ENCODE results near the gene MYO16.

MYO16 gene

DNA sequence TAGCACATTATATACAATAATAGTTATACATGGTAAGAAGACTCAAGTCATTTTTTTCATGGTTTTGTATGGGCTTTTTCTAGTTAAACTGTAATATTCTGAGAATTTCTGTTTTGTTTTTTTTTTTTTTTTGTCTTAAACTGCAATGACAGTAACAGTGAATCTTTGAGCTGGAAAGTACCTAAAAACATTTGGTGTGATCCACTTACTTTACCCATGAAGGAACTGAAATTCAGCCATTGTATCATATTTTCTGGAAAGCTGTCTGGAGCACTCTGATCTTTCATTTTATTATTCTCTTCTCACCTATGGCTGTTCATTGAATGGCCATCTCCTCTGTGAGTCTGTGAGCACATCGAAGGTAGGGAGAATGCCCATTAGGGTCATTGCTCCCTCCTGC, 37.8 kb downstream of the MYO16 start:
- DNase-seq = no peak

DNA sequence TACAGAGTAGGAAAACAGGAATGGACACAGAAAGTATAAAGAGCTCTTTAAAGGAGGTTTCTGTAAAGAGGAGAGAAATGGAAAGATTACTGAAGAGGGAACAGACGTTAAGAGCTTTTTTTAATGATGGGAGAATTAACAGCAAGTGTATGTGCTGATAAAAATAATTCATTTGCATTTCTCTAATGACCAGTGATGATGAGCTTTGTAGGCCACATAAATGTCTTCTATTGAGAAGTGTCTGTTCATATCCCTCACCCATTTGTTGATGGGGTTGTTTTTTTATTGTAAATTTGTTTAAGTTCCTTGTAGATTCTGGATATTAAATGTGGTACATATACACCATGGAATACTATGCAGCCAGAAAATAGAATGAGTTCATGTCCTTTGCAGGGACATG, 40.0 kb downstream of the MYO16 start:
- no peak for DNase-seq

DNA sequence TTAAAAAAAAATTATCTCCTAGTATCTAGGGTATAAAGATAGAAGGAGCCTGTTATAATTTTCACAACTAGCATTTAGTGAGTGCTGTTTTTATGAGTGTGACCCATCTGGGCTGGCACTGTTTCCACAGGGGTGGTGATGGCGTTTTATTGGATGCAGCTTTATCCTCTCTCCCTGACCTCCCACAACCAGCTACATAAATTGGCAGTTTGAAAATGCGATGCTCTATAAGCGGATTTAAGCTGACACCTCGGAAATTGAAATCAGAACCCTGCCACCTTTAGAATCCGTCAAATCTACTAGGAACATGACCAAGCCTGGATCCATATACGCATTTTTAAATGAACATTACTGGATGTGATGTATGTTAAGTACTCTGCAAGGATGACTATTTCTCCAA, 44.9 kb downstream of the MYO16 start:
- DNase-seq = no peak

- DNase-seq = no peak
These were observed 45.4 kb downstream of the MYO16 start for GRCh38 chr13:108674771-108675170.

- DNase-seq = no peak
These were observed 47.2 kb downstream of the MYO16 start for GRCh38 chr13:108676620-108677019.

DNA sequence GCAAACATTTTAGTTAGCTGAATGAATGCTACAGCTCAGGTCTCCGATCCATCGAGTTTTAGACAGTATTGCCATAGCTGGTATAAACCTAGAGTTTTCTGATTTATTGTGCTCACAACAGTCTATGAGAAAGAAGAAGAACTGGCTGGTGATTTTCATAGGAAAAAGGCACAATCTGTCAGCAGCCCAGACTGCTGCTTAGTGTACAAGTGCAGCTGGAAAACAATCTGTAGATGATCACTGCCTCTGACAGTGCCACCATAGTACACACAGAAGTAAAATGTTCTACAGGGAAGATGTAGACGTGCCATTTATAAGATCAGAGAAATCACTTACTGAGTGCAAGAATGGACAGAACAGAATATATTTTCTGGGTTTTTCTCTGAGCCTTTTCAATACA, 48.4 kb downstream of the MYO16 start:
- DNase-seq = no peak

GRCh38 chr13:108680011-108680410, 50.6 kb downstream of the MYO16 start:
- no peak for DNase-seq

GRCh38 chr13:108681986-108682575, 52.7 kb downstream of the MYO16 start:
- no peak for DNase-seq

DNA sequence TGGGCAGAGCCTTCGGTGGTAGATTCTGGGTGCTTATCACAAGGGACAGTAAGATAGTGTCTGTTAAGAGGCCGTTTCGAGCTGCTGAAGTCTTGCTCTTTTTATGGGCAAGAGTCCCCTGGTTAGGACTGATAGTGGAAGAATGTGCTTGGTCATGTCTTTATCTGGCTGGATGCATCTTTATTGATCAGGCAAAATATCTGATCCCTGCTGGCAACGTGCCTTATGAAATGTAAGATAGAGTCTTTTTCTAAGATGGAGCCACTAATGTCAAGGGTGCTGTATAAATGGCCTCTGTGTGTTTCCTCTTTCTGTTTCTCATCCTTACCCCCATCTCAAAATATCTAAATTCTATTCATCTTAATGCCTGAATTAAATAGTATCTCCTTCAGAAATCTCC, 53.3 kb downstream of the MYO16 start:
- DNase-seq = no peak

DNA sequence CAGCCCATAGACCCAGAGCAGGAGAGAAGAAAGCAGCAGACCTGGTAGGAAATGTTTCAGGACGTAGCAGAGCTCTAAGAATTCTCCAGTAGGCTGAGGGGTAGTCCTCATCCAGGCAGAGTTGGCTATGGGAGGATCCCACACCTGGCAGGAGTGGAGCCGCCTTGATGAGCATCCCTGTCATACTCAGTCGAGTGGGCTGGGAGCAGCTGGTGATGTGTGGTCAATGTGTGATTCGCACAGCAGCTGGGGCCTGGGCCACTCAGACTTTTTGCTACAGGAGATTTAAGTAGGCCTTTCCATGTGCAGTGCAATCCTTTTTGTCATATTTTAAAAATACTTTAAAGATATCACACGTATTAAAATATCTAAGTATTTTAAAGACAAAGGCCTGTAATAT, 56.6 kb downstream of the MYO16 start:
- no peak for DNase-seq

DNA sequence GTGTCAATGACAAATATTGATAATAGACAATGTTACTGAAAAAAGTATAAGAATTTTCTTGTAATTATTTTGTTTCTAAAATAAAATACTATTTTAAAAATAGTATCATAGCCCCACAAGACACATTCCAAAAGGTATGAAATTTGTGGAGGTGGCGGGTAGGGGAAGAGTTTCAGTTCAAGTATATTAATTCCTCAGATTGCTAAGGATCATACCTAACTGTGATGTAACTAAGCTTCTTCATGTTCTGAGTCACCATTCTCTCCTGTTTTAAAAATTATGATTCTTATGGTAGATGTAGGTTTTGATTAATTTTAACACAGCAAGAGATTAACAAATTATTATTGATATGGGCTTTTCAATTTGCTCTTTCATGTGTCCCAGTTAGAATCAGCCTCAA, 61.3 kb downstream of the MYO16 start:
- DNase-seq = no peak

DNA sequence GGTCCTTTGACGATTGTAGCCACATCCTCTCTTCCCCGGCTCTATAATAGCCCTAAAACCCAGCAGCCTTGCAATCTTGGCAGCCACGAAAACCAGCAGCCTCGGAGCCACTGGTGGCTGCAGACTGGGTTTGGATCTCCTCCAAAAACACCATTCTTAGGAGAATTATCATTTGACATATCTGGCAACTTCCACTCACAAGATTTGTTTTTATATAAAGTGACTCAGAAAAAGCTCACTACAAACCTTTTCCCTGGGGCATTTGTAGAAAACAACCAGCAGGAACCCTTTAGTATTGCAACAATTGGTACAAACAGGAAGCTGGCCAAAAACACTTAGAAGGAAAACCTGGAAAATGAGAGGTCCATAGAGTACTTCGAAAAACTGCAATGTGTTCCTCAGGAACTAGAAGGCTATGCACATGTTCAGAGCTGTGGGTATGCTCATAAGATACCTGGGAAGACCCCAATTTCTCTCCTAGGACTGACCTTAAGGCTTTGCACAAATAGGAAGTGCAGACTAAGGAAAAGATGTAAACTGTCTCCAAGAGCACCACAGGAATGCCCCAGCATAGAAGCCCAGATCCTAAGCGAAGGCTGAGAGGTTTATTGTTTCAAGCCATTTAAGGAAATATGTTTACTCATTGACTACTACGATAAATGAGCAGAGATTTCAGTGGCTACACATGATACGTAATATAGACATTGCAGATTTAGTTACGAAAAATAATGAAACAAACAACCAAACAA, 71.2 kb downstream of the MYO16 start:
- no peak for DNase-seq

DNA sequence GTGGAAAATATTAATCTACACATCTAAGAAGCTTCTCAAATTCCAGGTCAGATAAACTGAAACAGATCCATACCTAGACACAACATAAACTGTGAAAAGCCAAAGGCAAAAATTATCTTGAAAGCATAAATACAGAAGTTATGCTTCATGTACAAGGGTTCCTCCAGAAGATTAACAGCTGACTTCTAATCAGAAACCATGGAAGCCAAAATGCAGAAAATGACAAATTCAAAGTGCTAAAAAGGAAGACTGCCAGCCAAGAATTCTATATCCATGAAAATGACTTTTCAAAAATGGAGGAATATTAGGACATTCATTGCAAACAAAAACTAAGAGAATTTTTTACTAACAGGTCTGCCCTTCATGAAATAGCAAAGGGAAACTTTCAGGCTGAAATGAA, 72.8 kb downstream of the MYO16 start:
- DNase-seq = no peak

- no peak for DNase-seq
These were observed 75.6 kb downstream of the MYO16 start for GRCh38 chr13:108705031-108705430.

- no peak for DNase-seq
These were observed 78.2 kb downstream of the MYO16 start for GRCh38 chr13:108707584-108707983.

DNA sequence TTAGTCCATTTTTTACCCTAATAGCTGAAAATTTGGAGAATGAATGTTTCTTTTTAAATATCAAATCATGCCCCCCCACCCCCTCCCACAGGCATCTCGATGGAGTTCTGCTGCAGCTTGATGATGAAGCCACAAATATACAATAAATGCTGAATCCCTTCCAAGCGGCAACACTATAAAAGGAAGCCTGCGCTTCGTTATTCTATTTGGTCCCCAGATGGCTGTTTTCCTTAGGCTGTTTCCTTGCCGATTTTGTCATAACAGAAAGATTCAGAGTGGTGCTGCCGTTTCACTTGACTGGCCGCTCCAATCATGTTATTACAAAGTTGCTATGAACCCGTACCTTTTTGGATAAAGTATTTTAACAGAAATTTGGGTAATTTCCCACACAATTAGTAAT, 79.5 kb downstream of the MYO16 start:
- DNase-seq = no peak

DNA sequence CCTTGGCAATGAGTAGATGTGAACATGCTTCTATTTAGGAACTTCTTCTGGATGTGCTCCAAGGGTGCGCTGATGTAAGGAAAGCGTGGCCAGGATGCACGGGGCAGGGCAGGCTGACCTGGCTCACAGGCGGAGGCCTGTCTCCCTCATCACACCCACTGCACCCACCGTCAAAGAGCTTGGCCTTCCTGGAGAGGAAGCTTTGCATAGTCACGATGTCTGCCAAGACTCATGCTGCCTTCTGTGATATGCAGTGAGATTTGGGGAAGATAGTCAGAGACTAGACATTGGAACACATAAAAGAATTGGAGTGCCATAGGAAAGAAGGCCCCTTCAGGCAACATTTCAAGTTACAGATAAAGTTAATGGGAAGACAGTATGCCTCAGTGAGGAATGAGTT, 82.0 kb downstream of the MYO16 start:
- DNase-seq = no peak

DNA sequence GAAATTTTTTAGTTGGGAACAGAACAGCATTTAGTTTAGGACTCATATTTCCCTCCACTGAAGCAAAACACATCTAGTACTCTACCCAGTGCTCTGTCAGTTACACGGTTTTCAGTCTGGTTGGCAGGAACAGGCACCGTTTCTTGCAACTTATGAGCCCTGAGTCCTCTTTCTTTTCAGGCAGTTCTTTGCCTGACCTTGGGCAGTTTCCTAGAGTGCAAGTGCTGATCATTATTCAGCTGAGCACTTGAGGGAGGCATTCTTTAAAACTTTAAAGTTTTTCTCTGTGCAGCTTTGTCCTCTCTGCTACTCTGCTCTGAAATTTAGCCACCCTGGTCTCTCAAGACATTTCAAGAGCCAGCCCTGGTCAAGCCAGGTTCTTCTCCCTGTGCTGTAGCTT, 96.1 kb downstream of the MYO16 start:
- DNase-seq = no peak

- DNase-seq = no peak
These were observed 99.0 kb downstream of the MYO16 start for GRCh38 chr13:108728370-108728769.

DNA sequence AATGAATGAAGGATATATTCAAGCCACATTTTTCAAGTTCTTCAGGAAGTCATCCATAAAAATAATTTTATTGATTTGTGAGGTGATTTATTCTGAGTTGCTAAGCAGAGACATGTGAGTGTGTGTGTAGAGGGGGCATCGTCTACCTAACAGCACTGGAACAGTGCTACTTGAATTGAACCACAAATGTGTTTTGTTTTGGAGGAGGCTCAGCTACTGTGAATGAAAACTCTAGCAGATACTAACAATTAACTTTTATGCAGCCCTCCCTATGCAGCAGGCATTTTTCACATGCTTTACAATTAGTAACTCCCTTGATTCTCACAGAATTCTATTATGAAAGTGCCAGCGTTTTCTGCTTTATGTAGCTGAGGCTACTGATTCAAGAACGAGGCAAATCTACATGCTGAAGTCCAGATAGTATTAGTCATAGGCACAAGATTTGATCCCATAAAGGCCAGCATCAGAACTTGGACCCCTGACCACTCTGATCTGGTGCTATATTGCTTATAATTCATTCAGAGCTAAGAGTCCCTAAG, 103.7 kb downstream of the MYO16 start:
- DNase-seq = no peak

GRCh38 chr13:108734676-108735075, 105.3 kb downstream of the MYO16 start:
- DNase-seq = no peak

DNA sequence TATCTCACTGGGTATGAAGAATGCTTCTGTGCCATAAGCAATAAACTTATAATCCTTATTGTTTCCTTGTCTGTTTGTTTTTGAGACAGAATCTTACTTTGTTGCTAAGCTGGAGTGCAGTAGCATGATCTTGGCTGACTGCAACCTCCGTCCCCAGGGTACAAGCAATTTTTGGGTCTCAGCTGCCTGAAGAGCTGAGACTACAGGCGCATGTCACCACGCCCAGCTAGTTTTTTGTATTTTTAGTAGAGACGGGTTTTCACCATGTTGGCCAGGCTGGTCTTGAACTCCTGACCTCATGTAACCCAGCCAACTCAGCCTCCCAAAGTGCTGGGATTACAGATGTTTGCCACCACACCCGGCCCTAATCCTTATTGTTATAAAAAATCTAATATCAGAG, 112.5 kb downstream of the MYO16 start:
- no peak for DNase-seq

DNA sequence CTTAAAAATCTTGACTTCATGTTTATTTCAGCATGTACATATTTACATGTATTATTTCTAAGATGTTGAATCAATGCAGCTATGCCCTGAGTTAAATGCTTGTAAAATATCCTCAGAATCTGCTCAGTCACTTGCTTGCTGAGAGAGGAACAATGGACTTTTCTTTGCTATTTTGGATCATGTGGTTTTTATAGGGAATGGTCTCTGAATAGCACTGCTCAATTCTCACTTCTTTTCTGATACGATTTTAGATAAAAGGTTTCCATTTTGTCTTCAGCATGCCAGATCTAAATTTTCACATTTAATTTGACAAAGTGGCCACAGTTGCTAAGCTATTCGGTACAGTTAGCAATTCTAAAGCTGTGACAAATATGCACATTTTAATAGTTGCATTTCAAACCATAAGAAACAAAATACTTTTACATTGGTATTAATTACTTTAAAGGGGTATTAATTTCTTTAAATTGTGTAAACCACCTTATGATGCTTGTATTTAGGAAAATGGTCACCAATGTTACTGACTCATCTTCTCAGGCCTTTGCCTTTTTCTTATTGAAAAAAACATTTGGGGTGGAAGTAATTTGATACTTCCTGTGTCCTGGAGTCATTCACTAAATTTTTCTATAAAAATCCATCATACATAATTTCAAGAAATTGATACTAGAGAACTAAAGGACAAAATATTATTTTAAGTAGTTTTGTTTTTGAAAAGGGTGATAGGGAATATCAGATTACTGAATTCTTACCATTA, 113.5 kb downstream of the MYO16 start:
- no peak for DNase-seq

- DNase-seq = no peak
These were observed 114.1 kb downstream of the MYO16 start for GRCh38 chr13:108743522-108743921.
